SJCRH30 (cell line): ENCODE data around the gene PIP4K2A. TPM values are rescaled to one million over a fixed set of nuclear protein-coding genes. Genes with fewer than 3 reads are reported as not detected.

ENCODE experiments used
- DNase-seq, 2 experiments: peaks; one replicate each; pipeline ENCODE4 v3.0.0-alpha.2; 2015 to 2020
- H3K27ac ChIP-seq: fragments of 250-450 bp; sonication (Bioruptor Pico); 2 replicates; pipeline ENCODE4 v1.5.1; 2020; ENCODE audit warnings: mild to moderate bottlenecking, moderate library complexity
- H3K27me3 ChIP-seq: fragments of 250-450 bp; sonication (Bioruptor Pico); 2 replicates; pipeline ENCODE4 v1.5.1; 2020; ENCODE audit warnings: mild to moderate bottlenecking, moderate library complexity
- H3K36me3 ChIP-seq: fragments of 250-450 bp; sonication (Bioruptor Pico); 2 replicates; pipeline ENCODE4 v1.5.1; 2020; ENCODE audit warnings: mild to moderate bottlenecking, moderate library complexity
- H3K4me1 ChIP-seq: fragments of 250-450 bp; sonication (Bioruptor Pico); 2 replicates; pipeline ENCODE4 v1.5.1; 2020; ENCODE audit warnings: mild to moderate bottlenecking, moderate library complexity
- H3K4me3 ChIP-seq: fragments of 250-450 bp; sonication (Bioruptor Pico); 2 replicates; pipeline ENCODE4 v1.5.1; 2020; ENCODE audit warnings: mild to moderate bottlenecking, moderate library complexity
- H3K9me3 ChIP-seq: fragments of 250-450 bp; sonication (Bioruptor Pico); replicated peaks from 2 replicates; pipeline ENCODE4 v1.5.1; 2020; ENCODE audit warnings: mild to moderate bottlenecking, moderate library complexity
- total RNA-seq: library from RNA; depleted of rRNA; stranded (reverse); fragments of >200 nt; shearing (Covaris generic); gene quantifications from 2 replicates; pipeline ENCODE4 v1.2.3, GENCODE V29; 2014

Gene PIP4K2A
- total RNA-seq, 1 experiment from 2014 or later = 27.9 TPM

- Histone ChIP-seq H3K27me3 (no peaks in the 10 kb centered on the region), H3K4me1 (peaks cover 53% of the 10 kb centered on the region), H3K9me3 (no peaks in the 10 kb centered on the region), H3K27ac (peak overlapping the region; percentile 83), H3K4me3 (peak overlapping the region; percentile 7; the same call in 1 of the 2 replicates), H3K36me3 (no peaks in the 10 kb centered on the region)
- peak in 1 of 2 experiments; percentile 59 for DNase-seq
Observed at GRCh38 chr10:22624287-22624738, 90.1 kb downstream of the PIP4K2A start.

- H3K4me1 ChIP-seq = peaks cover 53% of the 10 kb centered on the region
- DNase-seq = no peak
- H3K27ac ChIP-seq = peak overlapping the region; percentile 83
- H3K9me3 ChIP-seq = no peaks in the 10 kb centered on the region
- H3K4me3 ChIP-seq = no peak overlapping the region
- H3K27me3 ChIP-seq = no peaks in the 10 kb centered on the region
- no peaks in the 10 kb centered on the region for H3K36me3 ChIP-seq
Observed at GRCh38 chr10:22623633-22624253, 90.6 kb downstream of the PIP4K2A start.

GRCh38 chr10:22622242-22622806 lies 92.1 kb downstream of the PIP4K2A start:
- no peak for DNase-seq
- H3K4me1 ChIP-seq = peaks cover 47% of the 10 kb centered on the region
- H3K9me3 ChIP-seq = no peaks in the 10 kb centered on the region

GRCh38 chr10:22621726-22622125 lies 92.7 kb downstream of the PIP4K2A start:
- no peak overlapping the region for H3K4me3 ChIP-seq
- no peak overlapping the region for H3K27ac ChIP-seq
- peaks cover 41% of the 10 kb centered on the region for H3K4me1 ChIP-seq
- DNase-seq = no peak
- H3K9me3 ChIP-seq = no peaks in the 10 kb centered on the region
- H3K36me3 ChIP-seq = no peaks in the 10 kb centered on the region
- H3K27me3 ChIP-seq = no peaks in the 10 kb centered on the region

More at GRCh38 chr10:22622242-22622806, 92.1 kb downstream of the PIP4K2A start:
- no peaks in the 10 kb centered on the region for H3K27me3 ChIP-seq
- no peak overlapping the region for H3K4me3 ChIP-seq
- H3K36me3 ChIP-seq = no peaks in the 10 kb centered on the region
- H3K27ac ChIP-seq = no peak overlapping the region

DNA sequence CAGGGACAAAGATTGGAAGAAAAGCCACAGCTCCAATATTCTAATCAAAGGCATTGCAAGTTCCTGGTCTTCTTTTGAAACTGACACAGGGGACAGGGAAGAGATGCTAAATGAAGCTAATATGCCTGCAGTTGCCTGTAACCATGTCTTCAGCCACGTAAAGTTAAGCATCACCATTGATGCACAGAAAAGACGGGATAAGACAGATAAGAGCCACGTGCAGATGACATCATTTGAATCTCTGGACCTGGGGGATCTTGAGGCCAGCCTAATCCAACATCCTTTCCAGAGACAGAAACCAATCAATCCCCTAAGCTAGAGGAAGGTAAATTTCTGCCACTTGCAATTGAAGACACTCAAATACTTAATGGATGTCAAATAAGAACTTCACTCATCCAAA lies 93.4 kb downstream of the PIP4K2A start:
- no peaks in the 10 kb centered on the region for H3K36me3 ChIP-seq
- no peaks in the 10 kb centered on the region for H3K9me3 ChIP-seq
- no peak overlapping the region for H3K4me3 ChIP-seq
- DNase-seq = no peak
- no peak overlapping the region for H3K27ac ChIP-seq
- peaks cover 33% of the 10 kb centered on the region for H3K4me1 ChIP-seq
- H3K27me3 ChIP-seq = no peaks in the 10 kb centered on the region

DNA sequence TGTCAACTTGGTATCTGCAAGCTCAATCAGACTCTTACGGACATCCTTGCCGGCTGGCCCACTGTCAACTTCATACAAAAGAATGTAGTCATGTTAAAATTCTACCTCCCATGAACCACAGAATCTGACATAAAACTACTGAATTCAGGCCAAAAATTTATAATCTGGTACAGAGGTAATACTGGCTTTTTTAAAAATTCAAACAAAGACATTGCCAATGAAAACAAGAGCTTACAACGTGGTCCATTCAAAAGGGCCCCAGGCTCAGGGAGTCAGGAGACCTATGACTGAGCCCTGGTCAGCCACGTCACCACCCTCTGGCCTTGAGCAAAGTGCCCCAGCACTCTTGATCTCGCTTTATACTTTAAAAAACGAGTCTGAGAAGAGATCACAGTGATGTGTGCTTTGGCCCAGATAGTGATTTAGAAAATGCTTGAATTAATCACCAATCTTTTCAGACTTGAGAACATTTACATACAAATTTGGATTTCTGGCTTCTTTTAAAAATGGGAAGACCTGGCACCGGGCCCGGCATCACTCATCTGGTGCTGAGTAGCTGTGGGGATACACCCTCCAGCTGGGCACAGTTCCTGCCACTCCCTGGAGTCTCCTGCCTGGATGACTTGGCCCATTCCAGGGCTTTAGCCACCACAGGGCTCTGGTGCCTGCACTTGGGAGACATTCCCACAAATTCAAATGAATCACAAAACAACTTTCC lies 94.1 kb downstream of the PIP4K2A start:
- Histone ChIP-seq H3K27me3 (no peaks in the 10 kb centered on the region), H3K4me3 (no peak overlapping the region), H3K9me3 (no peaks in the 10 kb centered on the region), H3K4me1 (peaks cover 27% of the 10 kb centered on the region), H3K36me3 (no peaks in the 10 kb centered on the region), H3K27ac (no peak overlapping the region)
- DNase-seq = no peak

- Histone ChIP-seq H3K27ac (no peak overlapping the region), H3K4me3 (no peak overlapping the region), H3K27me3 (no peaks in the 10 kb centered on the region), H3K4me1 (peaks cover 15% of the 10 kb centered on the region), H3K36me3 (no peaks in the 10 kb centered on the region), H3K9me3 (no peaks in the 10 kb centered on the region)
- DNase-seq = no peak
Observed at GRCh38 chr10:22619101-22619500, 95.3 kb downstream of the PIP4K2A start.

DNA sequence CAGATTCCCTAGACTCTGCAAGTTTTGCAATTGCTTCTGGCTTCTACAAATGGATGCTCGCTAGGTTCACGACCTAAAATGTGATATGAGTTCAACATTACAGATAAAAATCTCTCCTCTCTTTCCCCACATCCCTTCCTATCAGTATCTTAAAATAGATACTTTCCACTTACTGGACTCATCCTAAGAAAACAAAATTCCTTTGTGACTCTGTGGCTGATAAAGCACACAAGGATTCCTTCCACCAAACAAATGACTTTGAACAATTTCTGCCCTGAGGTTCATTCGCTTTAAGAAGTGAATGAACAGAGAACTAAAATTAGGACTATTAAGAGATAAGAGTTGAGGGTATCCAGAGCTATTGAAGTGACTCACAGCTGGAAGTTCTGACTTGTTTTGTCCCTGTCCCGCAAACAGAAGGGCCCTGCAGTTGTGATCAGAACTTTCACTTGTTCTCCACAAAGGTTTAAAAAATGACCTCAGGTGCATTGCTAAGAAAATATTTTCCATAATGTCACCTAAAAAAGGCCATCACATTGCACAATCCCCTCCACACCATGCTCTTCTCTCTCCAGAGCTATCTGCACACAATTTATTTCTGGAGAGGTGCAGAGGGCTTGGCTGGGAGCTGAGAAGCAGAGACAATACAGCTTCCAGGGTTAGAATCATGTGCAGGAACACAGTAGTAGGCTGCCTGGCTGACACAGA lies 96.1 kb downstream of the PIP4K2A start:
- Histone ChIP-seq H3K4me3 (no peak overlapping the region), H3K27ac (no peak overlapping the region), H3K36me3 (no peaks in the 10 kb centered on the region), H3K4me1 (peaks cover 7% of the 10 kb centered on the region; the same call in 1 of the 2 replicates), H3K27me3 (no peaks in the 10 kb centered on the region), H3K9me3 (no peaks in the 10 kb centered on the region)
- no peak for DNase-seq

DNA sequence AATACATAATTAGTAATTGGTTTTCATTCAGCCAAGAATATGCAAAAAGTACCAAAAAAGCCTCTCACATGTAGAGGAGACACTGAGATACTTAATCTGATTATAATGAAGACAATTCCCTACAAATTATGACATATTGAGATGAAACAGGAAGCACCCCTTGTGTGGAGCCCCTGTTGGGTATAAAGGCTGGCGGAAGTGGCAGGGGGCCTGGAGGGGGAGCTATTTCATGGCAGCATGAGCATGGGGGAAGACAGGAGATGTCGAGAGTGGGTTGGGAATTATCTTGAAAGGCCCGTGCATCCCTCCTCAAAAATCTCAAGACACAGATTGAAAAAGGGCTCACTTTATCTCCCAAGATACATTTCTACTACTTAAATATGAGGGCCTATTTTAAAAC lies 96.9 kb downstream of the PIP4K2A start:
- no peaks in the 10 kb centered on the region for H3K27me3 ChIP-seq
- H3K27ac ChIP-seq = no peak overlapping the region
- no peaks in the 10 kb centered on the region for H3K36me3 ChIP-seq
- no peak overlapping the region for H3K4me3 ChIP-seq
- DNase-seq = no peak
- H3K9me3 ChIP-seq = no peaks in the 10 kb centered on the region
- H3K4me1 ChIP-seq = peaks cover 7% of the 10 kb centered on the region; the same call in 1 of the 2 replicates

GRCh38 chr10:22617051-22617450 lies 97.3 kb downstream of the PIP4K2A start:
- peaks cover 7% of the 10 kb centered on the region; the same call in 1 of the 2 replicates for H3K4me1 ChIP-seq
- H3K36me3 ChIP-seq = no peaks in the 10 kb centered on the region
- H3K9me3 ChIP-seq = no peaks in the 10 kb centered on the region
- no peak for DNase-seq
- H3K4me3 ChIP-seq = no peak overlapping the region
- no peaks in the 10 kb centered on the region for H3K27me3 ChIP-seq
- H3K27ac ChIP-seq = no peak overlapping the region

DNA sequence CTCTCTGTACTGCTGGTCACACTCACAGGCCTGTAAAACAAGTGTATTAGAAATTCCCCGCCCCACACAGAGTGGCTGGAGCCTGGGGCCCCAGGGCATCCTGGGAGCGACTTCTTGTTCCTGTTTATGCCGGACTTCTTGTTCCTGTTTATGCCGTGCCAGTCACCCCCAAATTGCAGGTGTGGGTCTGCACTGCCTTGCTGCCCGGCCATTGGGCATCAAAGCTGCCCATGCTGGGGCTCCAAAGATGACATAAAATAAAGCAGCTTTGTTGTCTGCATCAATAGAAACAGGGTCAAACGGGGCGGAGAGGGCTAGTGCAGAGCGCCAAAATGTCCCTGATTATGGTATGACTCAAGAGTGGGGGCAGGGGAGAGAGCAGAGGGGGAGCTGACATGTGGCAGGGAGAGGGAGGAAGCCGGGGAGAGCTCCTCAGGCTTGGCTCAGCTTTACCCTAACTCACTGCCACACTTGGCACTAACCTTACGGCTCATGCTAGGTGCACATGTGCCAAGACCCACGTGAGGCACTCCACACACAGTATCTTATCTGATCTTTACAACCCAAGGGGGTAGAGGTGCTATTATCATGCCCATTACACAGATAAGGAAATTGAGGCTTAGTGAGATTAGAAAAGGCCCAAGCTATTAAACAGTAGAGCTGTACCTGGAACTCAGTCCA lies 98.4 kb downstream of the PIP4K2A start:
- Histone ChIP-seq H3K27me3 (no peaks in the 10 kb centered on the region), H3K36me3 (no peaks in the 10 kb centered on the region), H3K4me1 (peaks cover 7% of the 10 kb centered on the region; the same call in 1 of the 2 replicates), H3K27ac (no peak overlapping the region), H3K4me3 (no peak overlapping the region), H3K9me3 (no peaks in the 10 kb centered on the region)
- DNase-seq = no peak

DNA sequence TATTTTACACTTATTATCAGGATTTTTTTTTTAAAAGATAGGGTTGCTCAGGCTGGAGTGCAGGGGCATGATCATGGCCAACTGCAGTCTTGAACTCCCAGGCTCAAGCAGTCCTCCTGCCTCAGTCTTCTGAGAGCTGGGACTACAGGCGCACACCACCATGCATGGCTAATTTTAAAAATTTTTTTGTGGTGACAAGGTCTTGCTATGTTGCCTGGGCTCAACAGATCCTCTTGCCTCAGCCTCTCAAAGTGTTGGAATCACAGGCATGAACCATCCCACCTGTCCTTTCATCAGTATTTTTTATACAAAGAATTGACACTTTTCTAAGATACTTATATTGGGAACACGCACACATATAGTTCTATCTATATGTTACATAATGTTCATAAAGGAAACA lies 99.3 kb downstream of the PIP4K2A start:
- no peak overlapping the region for H3K4me3 ChIP-seq
- H3K27ac ChIP-seq = no peak overlapping the region
- no peaks in the 10 kb centered on the region for H3K27me3 ChIP-seq
- H3K9me3 ChIP-seq = no peaks in the 10 kb centered on the region
- no peak for DNase-seq
- H3K4me1 ChIP-seq = peaks cover 1% of the 10 kb centered on the region; the same call in 1 of the 2 replicates
- H3K36me3 ChIP-seq = no peaks in the 10 kb centered on the region

GRCh38 chr10:22613011-22613410 lies 101.4 kb downstream of the PIP4K2A start:
- H3K36me3 ChIP-seq = no peaks in the 10 kb centered on the region; the same call in 1 of the 2 replicates
- no peaks in the 10 kb centered on the region for H3K27me3 ChIP-seq
- no peak overlapping the region for H3K4me3 ChIP-seq
- no peaks in the 10 kb centered on the region for H3K4me1 ChIP-seq
- no peaks in the 10 kb centered on the region for H3K9me3 ChIP-seq
- no peak for DNase-seq
- no peak overlapping the region for H3K27ac ChIP-seq

DNA sequence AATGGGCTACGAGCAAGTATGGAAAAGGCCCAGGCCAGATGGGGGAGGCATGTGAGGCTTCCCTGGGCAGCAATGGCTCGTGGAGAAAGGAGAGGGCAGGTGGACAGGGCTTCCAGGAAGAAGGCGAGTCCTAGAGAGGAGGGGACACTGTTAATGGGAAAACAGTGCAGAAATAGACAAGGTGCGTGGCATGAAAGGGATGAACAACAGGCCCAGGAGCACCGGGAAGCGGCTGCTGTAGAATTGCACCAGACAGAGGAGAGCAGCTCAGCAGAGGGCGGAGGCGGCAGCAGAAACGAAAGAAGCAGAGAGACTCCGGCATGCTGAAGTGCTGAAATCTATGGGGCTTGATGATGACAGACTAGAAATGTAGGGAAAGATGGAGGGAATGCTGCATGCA lies 102.1 kb downstream of the PIP4K2A start:
- no peaks in the 10 kb centered on the region for H3K9me3 ChIP-seq
- H3K4me3 ChIP-seq = no peak overlapping the region
- H3K36me3 ChIP-seq = no peaks in the 10 kb centered on the region; the same call in 1 of the 2 replicates
- no peaks in the 10 kb centered on the region for H3K27me3 ChIP-seq
- no peaks in the 10 kb centered on the region for H3K4me1 ChIP-seq
- H3K27ac ChIP-seq = no peak overlapping the region
- no peak for DNase-seq
